Type B pancreatic cell (in vitro differentiated cells): ENCODE data around the gene PSEN1. TPM values are rescaled to one million over a fixed set of nuclear protein-coding genes. Genes with fewer than 3 reads are reported as not detected.
A peak's percentile ranks its signal among the peaks of the same experiment; 100 is the strongest.

Experiments used
- DNase-seq: peaks from one replicate; pipeline ENCODE4 v3.0.0; 2021; ENCODE audit warnings: mixed read lengths; ENCODE audit not compliant: unreplicated experiment; ENCODE audit errors: extremely low spot score
- H3K27ac Mint-ChIP-seq: 2 replicates; pipeline ENCODE4 v1.8.0; 2021; ENCODE audit warnings: mild to moderate bottlenecking, mixed read lengths
- H3K27me3 Mint-ChIP-seq: 2 replicates; pipeline ENCODE4 v1.8.0; 2021; ENCODE audit warnings: mixed read lengths
- H3K36me3 Mint-ChIP-seq: 2 replicates; pipeline ENCODE4 v1.8.0; 2021; ENCODE audit warnings: mixed read lengths
- H3K4me1 Mint-ChIP-seq: one replicate; pipeline ENCODE4 v1.8.0; 2021; ENCODE audit warnings: mixed read lengths; ENCODE audit not compliant: unreplicated experiment
- H3K4me3 Mint-ChIP-seq: 2 replicates; pipeline ENCODE4 v1.8.0; 2021; ENCODE audit warnings: mild to moderate bottlenecking, mixed read lengths
- H3K9me3 Mint-ChIP-seq: 2 replicates; pipeline ENCODE4 v1.8.0; 2021; ENCODE audit warnings: mixed read lengths
- CTCF ChIP-seq: fragments of 200-600 bp; sonication (generic); conservative IDR thresholded peaks from 2 replicates; pipeline ENCODE4 v1.5.0; 2021; ENCODE audit warnings: antibody characterized with exemption, mild to moderate bottlenecking
- total RNA-seq: library from RNA; stranded (reverse); gene quantifications from 2 replicates; pipeline ENCODE4 v1.2.1, GENCODE V29; 2021; ENCODE audit warnings: low replicate concordance

The PSEN1 gene
- total RNA-seq, 1 donor from 2014 or later = 58.9 TPM

DNA sequence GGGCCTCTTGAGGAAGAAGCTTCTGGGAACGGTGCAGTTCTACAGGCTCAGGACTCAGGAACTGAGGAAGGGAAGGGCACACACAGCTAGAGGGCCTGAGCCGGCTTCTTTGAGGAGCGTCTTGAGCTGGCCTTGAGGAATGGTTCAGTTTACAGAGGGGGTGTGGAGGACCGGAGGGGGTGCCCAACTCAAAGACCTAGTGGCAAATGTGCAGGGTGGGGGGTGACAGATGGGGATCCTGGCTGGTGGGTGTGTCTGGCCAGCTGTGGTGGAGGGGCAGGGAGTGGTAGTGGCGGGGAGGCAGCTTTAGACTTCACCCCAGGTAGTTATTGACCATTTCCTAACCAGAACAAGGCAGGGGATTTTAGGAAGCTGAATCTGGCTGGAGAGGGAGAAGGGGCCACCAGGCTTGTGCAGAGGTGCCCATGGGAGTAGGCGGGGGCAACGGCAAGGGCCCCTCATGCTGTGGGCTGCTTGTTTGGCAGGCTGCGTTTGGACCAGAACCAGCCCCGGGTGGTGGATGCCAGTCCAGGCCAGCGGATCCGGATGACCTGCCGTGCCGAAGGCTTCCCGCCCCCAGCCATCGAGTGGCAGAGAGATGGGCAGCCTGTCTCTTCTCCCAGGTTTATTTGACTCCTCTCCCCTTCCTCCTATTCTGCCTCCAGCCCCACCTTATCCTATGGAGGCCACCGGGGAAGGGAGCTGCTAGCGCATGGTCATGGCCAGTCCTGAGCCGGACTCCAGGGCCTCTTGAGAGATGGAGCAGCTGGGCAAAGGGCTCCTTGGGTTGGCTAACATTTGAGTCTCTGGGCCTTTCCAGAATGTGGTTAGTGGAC lies 128.8 kb downstream of the PSEN1 start:
- Mint-ChIP-seq H3K4me1 (peaks cover under 1% of the 10 kb centered on the region), H3K9me3 (no peaks in the 10 kb centered on the region), H3K27me3 (no peaks in the 10 kb centered on the region), H3K27ac (no peak overlapping the region), H3K36me3 (no peaks in the 10 kb centered on the region), H3K4me3 (no peak overlapping the region)
- no peak for TF ChIP-seq CTCF
- no peak for DNase-seq

- Mint-ChIP-seq H3K27ac (no peak overlapping the region), H3K36me3 (no peaks in the 10 kb centered on the region), H3K27me3 (peaks cover 3% of the 10 kb centered on the region), H3K4me3 (no peak overlapping the region), H3K9me3 (no peaks in the 10 kb centered on the region), H3K4me1 (peaks cover 6% of the 10 kb centered on the region)
- DNase-seq = no peak
- no peak for TF ChIP-seq CTCF
These were observed 129.4 kb downstream of the PSEN1 start for GRCh38 chr14:73265721-73266046.

- no peaks in the 10 kb centered on the region for H3K36me3 Mint-ChIP-seq
These were observed 130.0 kb downstream of the PSEN1 start for GRCh38 chr14:73266317-73266716.

GRCh38 chr14:73267474-73267873 lies 131.2 kb downstream of the PSEN1 start:
- Mint-ChIP-seq H3K27ac (no peak overlapping the region), H3K9me3 (no peaks in the 10 kb centered on the region), H3K27me3 (peaks cover 3% of the 10 kb centered on the region), H3K4me3 (no peak overlapping the region), H3K36me3 (no peaks in the 10 kb centered on the region), H3K4me1 (peaks cover 8% of the 10 kb centered on the region)
- no peak for DNase-seq
- TF ChIP-seq CTCF = no peak

More at GRCh38 chr14:73266317-73266716, 130.0 kb downstream of the PSEN1 start:
- H3K27ac Mint-ChIP-seq = no peak overlapping the region
- H3K4me3 Mint-ChIP-seq = no peak overlapping the region
- no peak for DNase-seq
- H3K27me3 Mint-ChIP-seq = peaks cover 3% of the 10 kb centered on the region
- no peak for TF ChIP-seq CTCF
- no peaks in the 10 kb centered on the region for H3K9me3 Mint-ChIP-seq
- peaks cover 8% of the 10 kb centered on the region for H3K4me1 Mint-ChIP-seq

DNA sequence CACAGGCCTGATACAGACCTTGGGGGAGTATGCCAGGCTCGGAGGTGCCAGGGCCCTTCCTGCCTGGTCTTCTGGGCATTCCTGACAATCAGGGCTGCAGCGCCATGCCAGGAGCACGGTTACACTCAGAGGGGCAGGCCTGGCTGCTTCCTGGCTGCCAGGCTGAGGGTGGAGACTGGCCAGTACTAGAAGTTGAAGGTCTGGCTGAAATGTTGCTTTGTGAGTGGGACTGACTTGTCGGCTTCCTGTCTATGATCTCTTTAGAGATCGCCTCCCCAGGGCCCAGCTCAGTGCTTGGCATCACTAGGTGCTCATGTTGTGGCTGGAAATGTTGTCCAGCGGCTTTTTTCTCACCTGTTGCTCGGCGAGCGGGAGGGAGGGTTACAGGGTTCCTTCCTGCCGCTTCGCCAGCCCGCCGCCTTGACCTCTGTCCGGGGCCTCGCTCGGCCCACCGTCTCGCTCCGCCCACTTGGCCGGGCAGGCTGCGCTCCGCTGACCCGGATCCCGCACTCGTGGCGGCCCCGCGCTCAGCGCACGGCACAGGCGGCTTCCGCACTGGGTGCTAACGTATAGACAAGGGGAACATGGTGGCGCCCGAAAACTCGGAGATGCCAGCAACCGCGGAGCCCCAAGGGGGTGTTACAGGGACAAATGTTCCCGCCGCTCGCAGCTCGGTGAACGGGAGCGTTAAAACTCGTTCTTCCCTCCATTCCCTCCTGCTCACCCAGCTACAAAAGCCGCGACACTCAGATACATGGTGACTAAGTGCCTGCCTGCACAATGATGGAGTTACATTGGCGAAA lies 133.6 kb downstream of the PSEN1 start:
- Mint-ChIP-seq H3K4me3 (peak overlapping the region; percentile 84), H3K27me3 (peaks cover 3% of the 10 kb centered on the region), H3K27ac (peak overlapping the region; percentile 39), H3K9me3 (no peaks in the 10 kb centered on the region), H3K4me1 (peaks cover 8% of the 10 kb centered on the region), H3K36me3 (peaks cover 9% of the 10 kb centered on the region)
- no peak for TF ChIP-seq CTCF
- no peak for DNase-seq
